Measurements from ENCODE around the gene SYNDIG1L. TPM values are rescaled to one million over a fixed set of nuclear protein-coding genes. Genes with fewer than 3 reads are reported as not detected.

Gene SYNDIG1L
- polyA plus RNA-seq, 1 donor (not counting 4 experiments of a cell fraction or from before 2014, with no cell fraction given) = not detected

GRCh38 chr14:74357585-74357984, 68.4 kb downstream of the SYNDIG1L start:
- Histone ChIP-seq H3K9ac (ENCODE audit: control insufficient read depth, extremely low read depth, insufficient read depth, low read length) (no peak overlapping the region), H4K20me1 (ENCODE audit: control insufficient read depth, extremely low read depth, insufficient read depth, low read length) (no peaks in the 10 kb centered on the region), H3K4me2 (ENCODE audit: control insufficient read depth, extremely low read depth, insufficient read depth, low read depth, low read length) (no peak overlapping the region), H3K4me1 (ENCODE audit: control insufficient read depth, extremely low read depth, insufficient read depth, low read length) (peaks cover 1% of the 10 kb centered on the region), H2AFZ (ENCODE audit: control insufficient read depth, low read length) (no peak overlapping the region), H3K27ac (ENCODE audit: control insufficient read depth, insufficient read depth, low read length) (no peak overlapping the region), H3K9me1 (ENCODE audit: control insufficient read depth, extremely low read depth, insufficient read depth, low read length) (no peaks in the 10 kb centered on the region), H3K4me3 (ENCODE audit: control insufficient read depth in 2 of 3, extremely low read depth in 1 of 3, insufficient read depth in 2 of 3, low read depth in 1 of 3, low read length in 3 of 3) (no peak overlapping the region), H3K27me3 (ENCODE audit: control insufficient read depth, extremely low read depth, insufficient read depth, low read length) (no peaks in the 10 kb centered on the region), H3K79me2 (ENCODE audit: control insufficient read depth, insufficient read depth, low read length) (no peaks in the 10 kb centered on the region), H3K36me3 (ENCODE audit: control insufficient read depth in 2 of 2, extremely low read depth in 1 of 2, insufficient read depth in 2 of 2, low read length in 2 of 2) (no peaks in the 10 kb centered on the region), H3K9me3 (ENCODE audit: control insufficient read depth, low read depth, low read length) (no peaks in the 10 kb centered on the region)
- TF ChIP-seq CTCF (optimal IDR thresholded peaks at IDR 0.05 in 1 of 3, IDR thresholded peaks at IDR 0.05 in 1 of 3, conservative IDR thresholded peaks at IDR 0.05 in 1 of 3; ENCODE audit: extremely low read depth in 1 of 3, insufficient read depth in 2 of 3, low read length in 3 of 3) (no peak), EZH2 (IDR thresholded peaks at IDR 0.05; ENCODE audit: low read length) (no peak)
- dilution Hi-C loops (cut with MboI; ENCODE audit: extremely low pct_ligation_motif_present, low sequenced_read_pairs) = no loop called here
- FAIRE-seq (no peak), DNase-seq (ENCODE audit: low read depth, low spot score) (no peak)

- no peaks in the 10 kb centered on the region for H3K9me1 ChIP-seq (ENCODE audit: control insufficient read depth, extremely low read depth, insufficient read depth, low read length)
- no peak overlapping the region for H3K9ac ChIP-seq (ENCODE audit: control insufficient read depth, extremely low read depth, insufficient read depth, low read length)
- no peaks in the 10 kb centered on the region for H3K4me1 ChIP-seq (ENCODE audit: control insufficient read depth, extremely low read depth, insufficient read depth, low read length)
- H3K4me2 ChIP-seq (ENCODE audit: control insufficient read depth, extremely low read depth, insufficient read depth, low read depth, low read length) = no peak overlapping the region
- TF ChIP-seq CTCF (optimal IDR thresholded peaks at IDR 0.05 in 1 of 3, IDR thresholded peaks at IDR 0.05 in 1 of 3, conservative IDR thresholded peaks at IDR 0.05 in 1 of 3; ENCODE audit: extremely low read depth in 1 of 3, insufficient read depth in 2 of 3, low read length in 3 of 3) = no peak
- no peak for TF ChIP-seq EZH2 (IDR thresholded peaks at IDR 0.05; ENCODE audit: low read length)
- no peaks in the 10 kb centered on the region for H3K79me2 ChIP-seq (ENCODE audit: control insufficient read depth, insufficient read depth, low read length)
- no peak overlapping the region for H3K27ac ChIP-seq (ENCODE audit: control insufficient read depth, insufficient read depth, low read length)
- no peaks in the 10 kb centered on the region for H3K27me3 ChIP-seq (ENCODE audit: control insufficient read depth, extremely low read depth, insufficient read depth, low read length)
- no peak overlapping the region for H2AFZ ChIP-seq (ENCODE audit: control insufficient read depth, low read length)
- FAIRE-seq = no peak
- dilution Hi-C loops (cut with MboI; ENCODE audit: extremely low pct_ligation_motif_present, low sequenced_read_pairs) = no loop called here
- H3K4me3 ChIP-seq (ENCODE audit: control insufficient read depth in 2 of 3, extremely low read depth in 1 of 3, insufficient read depth in 2 of 3, low read depth in 1 of 3, low read length in 3 of 3) = no peak overlapping the region
- no peaks in the 10 kb centered on the region for H3K36me3 ChIP-seq (ENCODE audit: control insufficient read depth in 2 of 2, extremely low read depth in 1 of 2, insufficient read depth in 2 of 2, low read length in 2 of 2)
- H3K9me3 ChIP-seq (ENCODE audit: control insufficient read depth, low read depth, low read length) = no peaks in the 10 kb centered on the region
- no peak for DNase-seq (ENCODE audit: low read depth, low spot score)
- H4K20me1 ChIP-seq (ENCODE audit: control insufficient read depth, extremely low read depth, insufficient read depth, low read length) = no peaks in the 10 kb centered on the region
These were observed 69.0 kb downstream of the SYNDIG1L start for GRCh38 chr14:74356892-74357575.

Other genes starting within 250 kb of the SYNDIG1L start
- gene VSX2, start 186.8 kb downstream of the SYNDIG1L start, polyA plus RNA-seq = not detected in 3 replicates
- gene ABCD4, start 123.3 kb downstream of the SYNDIG1L start, polyA plus RNA-seq = 12.9 to 19.5 TPM (median 15.3 TPM) in 3 replicates
- gene VRTN, start 77.7 kb downstream of the SYNDIG1L start, polyA plus RNA-seq = not detected in 3 replicates
- 221 to 278 TPM (median 260 TPM) in 3 replicates for gene NPC2, start 67.1 kb upstream of the SYNDIG1L start, polyA plus RNA-seq
- gene ISCA2, start 67.6 kb upstream of the SYNDIG1L start, polyA plus RNA-seq = 23.3 to 33.0 TPM (median 26.6 TPM) in 3 replicates
- 23.9 to 40.7 TPM (median 26.6 TPM) in 3 replicates for gene LTBP2, start 186.0 kb upstream of the SYNDIG1L start, polyA plus RNA-seq